ENCODE data around the gene TRAPPC6A.

The TRAPPC6A gene

DNA sequence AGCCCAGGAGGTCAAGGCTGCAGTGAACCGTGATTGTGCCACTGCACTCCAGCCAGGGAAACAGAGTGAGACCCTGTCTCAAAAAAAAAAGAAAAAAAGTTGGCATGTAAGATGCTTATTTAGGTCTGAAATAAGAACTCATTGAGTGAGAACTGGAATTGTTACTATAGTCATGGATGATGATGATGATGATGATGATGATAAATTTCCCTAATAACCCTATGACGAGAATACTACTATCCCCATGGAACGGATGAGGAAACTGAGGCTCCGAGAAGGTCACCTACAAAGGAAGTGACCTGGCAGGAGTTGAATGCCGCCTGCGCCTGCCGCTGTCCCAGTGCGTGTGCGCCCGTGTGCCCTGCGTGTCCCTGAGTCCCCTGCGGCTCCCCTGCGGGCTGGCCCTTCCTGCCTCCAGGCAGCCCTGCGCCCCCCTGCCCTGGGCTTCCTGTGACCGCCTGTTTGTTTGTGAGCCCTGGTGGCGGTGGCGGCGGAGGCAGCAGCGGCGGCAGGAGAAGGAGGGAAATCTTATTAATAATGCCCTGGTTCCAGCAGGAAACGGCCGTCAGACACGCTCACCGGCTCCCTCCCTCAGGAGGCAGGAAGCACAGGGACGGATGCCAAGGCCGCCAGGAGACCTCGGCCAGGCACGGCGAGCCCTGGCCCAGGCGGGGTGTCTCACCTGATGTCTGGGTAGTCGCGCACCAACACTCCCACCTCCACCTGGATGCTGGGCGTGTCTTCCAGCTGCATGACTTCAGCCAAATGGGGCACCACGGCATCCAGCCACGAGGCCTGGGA is 37.6 kb upstream of the TRAPPC6A start:
- TF ChIP-seq MAX (IDR thresholded peaks at IDR 0.05) (peak; percentile 59), TEAD4 (IDR thresholded peaks at IDR 0.05) (0 out of 2 replicates have a peak, but pooled peaks have one; percentile 33), NFIC (IDR thresholded peaks at IDR 0.05) (peak; percentile 68), USF1 (IDR thresholded peaks at IDR 0.05) (no peak)
- TF ChIP-seq, protein P1, sequence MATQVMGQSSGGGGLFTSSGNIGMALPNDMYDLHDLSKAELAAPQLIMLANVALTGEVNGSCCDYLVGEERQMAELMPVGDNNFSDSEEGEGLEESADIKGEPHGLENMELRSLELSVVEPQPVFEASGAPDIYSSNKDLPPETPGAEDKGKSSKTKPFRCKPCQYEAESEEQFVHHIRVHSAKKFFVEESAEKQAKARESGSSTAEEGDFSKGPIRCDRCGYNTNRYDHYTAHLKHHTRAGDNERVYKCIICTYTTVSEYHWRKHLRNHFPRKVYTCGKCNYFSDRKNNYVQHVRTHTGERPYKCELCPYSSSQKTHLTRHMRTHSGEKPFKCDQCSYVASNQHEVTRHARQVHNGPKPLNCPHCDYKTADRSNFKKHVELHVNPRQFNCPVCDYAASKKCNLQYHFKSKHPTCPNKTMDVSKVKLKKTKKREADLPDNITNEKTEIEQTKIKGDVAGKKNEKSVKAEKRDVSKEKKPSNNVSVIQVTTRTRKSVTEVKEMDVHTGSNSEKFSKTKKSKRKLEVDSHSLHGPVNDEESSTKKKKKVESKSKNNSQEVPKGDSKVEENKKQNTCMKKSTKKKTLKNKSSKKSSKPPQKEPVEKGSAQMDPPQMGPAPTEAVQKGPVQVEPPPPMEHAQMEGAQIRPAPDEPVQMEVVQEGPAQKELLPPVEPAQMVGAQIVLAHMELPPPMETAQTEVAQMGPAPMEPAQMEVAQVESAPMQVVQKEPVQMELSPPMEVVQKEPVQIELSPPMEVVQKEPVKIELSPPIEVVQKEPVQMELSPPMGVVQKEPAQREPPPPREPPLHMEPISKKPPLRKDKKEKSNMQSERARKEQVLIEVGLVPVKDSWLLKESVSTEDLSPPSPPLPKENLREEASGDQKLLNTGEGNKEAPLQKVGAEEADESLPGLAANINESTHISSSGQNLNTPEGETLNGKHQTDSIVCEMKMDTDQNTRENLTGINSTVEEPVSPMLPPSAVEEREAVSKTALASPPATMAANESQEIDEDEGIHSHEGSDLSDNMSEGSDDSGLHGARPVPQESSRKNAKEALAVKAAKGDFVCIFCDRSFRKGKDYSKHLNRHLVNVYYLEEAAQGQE (IDR thresholded peaks at IDR 0.05; ENCODE audit: low read depth), result no peak

DNA sequence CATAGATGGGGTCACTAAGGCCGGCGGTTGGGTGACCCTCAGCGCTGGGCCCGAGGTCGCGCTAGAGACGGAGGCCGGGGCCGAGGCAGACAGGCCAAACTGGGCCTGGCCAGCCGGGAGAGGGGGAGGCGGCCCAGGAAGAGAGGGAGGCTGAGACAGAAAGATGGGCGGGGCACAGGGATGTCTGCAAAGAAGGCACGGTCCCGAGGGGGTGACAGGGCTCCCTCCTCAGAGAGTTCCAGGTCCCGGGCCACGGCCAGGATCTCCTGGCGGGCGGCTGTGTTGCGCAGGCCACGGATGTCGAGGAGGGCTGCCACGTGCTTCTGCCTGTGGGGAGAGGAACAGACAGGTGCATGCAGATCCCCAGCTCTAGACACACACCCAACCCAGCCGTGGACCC is 35.0 kb upstream of the TRAPPC6A start:
- TF ChIP-seq CREB1 (IDR thresholded peaks at IDR 0.05; ENCODE audit: low read depth) (no peak), RAD21 (IDR thresholded peaks at IDR 0.05; ENCODE audit: low read depth) (no peak)

DNA sequence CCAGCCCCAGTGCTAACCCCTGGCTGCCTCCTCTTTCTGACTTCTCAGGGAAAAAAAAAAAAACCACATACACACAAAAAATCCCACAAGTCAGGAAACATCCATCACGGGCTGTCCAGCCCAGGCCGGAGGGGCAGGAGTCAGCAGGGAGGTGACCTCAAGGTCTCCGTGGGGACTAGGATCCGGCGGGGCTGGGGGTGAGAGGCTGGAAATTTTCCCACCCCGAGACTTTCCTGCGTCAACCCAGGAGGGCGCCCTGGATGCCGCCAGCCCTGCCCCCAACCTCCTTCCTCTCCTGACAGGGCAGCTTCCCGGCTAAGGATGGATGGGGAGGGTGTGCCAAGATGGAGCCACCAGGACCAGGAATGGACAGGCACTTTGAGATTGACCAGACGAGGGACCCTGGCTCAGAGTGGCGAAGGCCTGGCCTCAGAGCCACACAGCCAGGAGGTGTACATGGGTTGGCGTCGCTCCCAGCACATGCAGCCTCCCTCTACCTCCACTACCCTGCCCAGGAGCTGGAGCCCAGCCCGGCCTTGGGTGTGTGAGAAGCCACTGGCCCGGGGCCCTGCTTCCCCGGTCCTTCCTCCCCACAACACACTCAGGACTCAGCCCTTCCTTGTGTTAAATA is 33.8 kb upstream of the TRAPPC6A start:
- no peak for TF ChIP-seq MAX (IDR thresholded peaks at IDR 0.05)
- TF ChIP-seq ZBTB7A (IDR thresholded peaks at IDR 0.05; ENCODE audit: low read depth), result no peak
- no peak for TF ChIP-seq YY1 (IDR thresholded peaks at IDR 0.05; ENCODE audit: low read depth)
- no peak for TF ChIP-seq RAD21 (IDR thresholded peaks at IDR 0.05; ENCODE audit: low read depth)
- TF ChIP-seq CREB1 (IDR thresholded peaks at IDR 0.05; ENCODE audit: low read depth), result no peak
- TF ChIP-seq, protein P1 (IDR thresholded peaks at IDR 0.05; ENCODE audit: low read depth), result no peak

- TF ChIP-seq NFIC (IDR thresholded peaks at IDR 0.05) (no peak), RAD21 (IDR thresholded peaks at IDR 0.05; ENCODE audit: low read depth) (no peak), ZBTB7A (IDR thresholded peaks at IDR 0.05; ENCODE audit: low read depth) (no peak), FOXM1 (IDR thresholded peaks at IDR 0.05; ENCODE audit: borderline replicate concordance, low read depth) (no peak), EP300 (IDR thresholded peaks at IDR 0.05; ENCODE audit: borderline replicate concordance) (no peak), YY1 (IDR thresholded peaks at IDR 0.05; ENCODE audit: low read depth) (no peak), TCF12 (IDR thresholded peaks at IDR 0.05; ENCODE audit: low read depth) (no peak), CREB1 (IDR thresholded peaks at IDR 0.05; ENCODE audit: low read depth) (no peak), MAX (IDR thresholded peaks at IDR 0.05) (no peak)
- TF ChIP-seq, protein P1 (IDR thresholded peaks at IDR 0.05; ENCODE audit: low read depth), result no peak
Measured at GRCh38 chr19:45206328-45206727, 28.3 kb upstream of the TRAPPC6A start.

GRCh38 chr19:45205810-45206209 is 27.8 kb upstream of the TRAPPC6A start:
- no peak for TF ChIP-seq MAX (IDR thresholded peaks at IDR 0.05)
